A549 (cell line): Measurements from ENCODE around the gene RHOJ. TPM values are rescaled to one million over a fixed set of nuclear protein-coding genes. Genes with fewer than 3 reads are reported as not detected.

Experiments
- ATAC-seq, 2 experiments: fragments of 200-7000 bp in 1 of 2; fragments of >200 bp in 1 of 2; cut with Nextera tagmentation in 1 of 2; cut with Tn5 transposase in 1 of 2; 3 replicates each; pipeline versions ENCODE4 v1.8.0 to v1.9.1; 2018 to 2020; ENCODE audit warnings: mild to moderate bottlenecking in 1 of 2, moderate library complexity in 1 of 2
- CTCF ChIA-PET: fragments of 300-600 bp; sonication (Branson Sonifier 250); formaldehyde crosslinking; extraction: SDS; loops from one replicate; lab custom pipeline; 2021; ENCODE audit warnings: antibody characterized with exemption, inconsistent platforms; lab: Yijun Ruan, JAX
- POLR2A ChIA-PET: fragments of 350-600 bp; formaldehyde crosslinking; extraction: SDS; loops from one replicate; lab custom pipeline; 2021; ENCODE audit warnings: antibody characterized with exemption, inconsistent platforms; lab: Yijun Ruan, JAX
- DNase-seq, 2 experiments: peaks; one replicate each; pipeline versions ENCODE4 v3.0.0 to v3.0.0-alpha.2; 2011 to 2016; ENCODE audit warnings: low read depth in 1 of 2, low spot score in 1 of 2
- FAIRE-seq: peaks from 2 replicates; lab custom pipeline; 2011; peaks lifted over from hg19 to GRCh38; lab: Jason Lieb, UNC
- H3K27ac ChIP-seq, 2 experiments: fragments of >200 bp; sonication (Bioruptor Twin); formaldehyde crosslinking; 3 replicates each; pipeline ENCODE4 v1.5.1; 2016 to 2017
- H3K4me1 ChIP-seq: fragments of >200 bp; sonication (Bioruptor Twin); formaldehyde crosslinking; 3 replicates; pipeline ENCODE4 v1.6.1; 2016
- H3K4me2 ChIP-seq: fragments of >200 bp; sonication (Bioruptor Twin); formaldehyde crosslinking; 3 replicates; pipeline ENCODE4 v1.6.1; 2016
- H3K4me3 ChIP-seq: fragments of >200 bp; sonication (Bioruptor Twin); formaldehyde crosslinking; 3 replicates; pipeline ENCODE4 v1.5.1; 2016
- H3K9me3 ChIP-seq: fragments of >200 bp; sonication (Bioruptor Twin); formaldehyde crosslinking; 3 replicates; pipeline ENCODE4 v1.6.1; 2016
- ATOH8 ChIP-seq: fragments of 250-450 bp; sonication (Bioruptor Pico); IDR thresholded peaks from 2 replicates; pipeline ENCODE4 v1.5.0; 2020; ENCODE audit warnings: low read depth, mild to moderate bottlenecking, moderate library complexity
- CBX2 ChIP-seq: fragments of 200-600 bp; sonication (generic); IDR thresholded peaks from 2 replicates; pipeline ENCODE4 v1.6.1; 2016; ENCODE audit warnings: low read depth, mild to moderate bottlenecking, borderline replicate concordance
- CEBPB ChIP-seq, 2 experiments: fragments of >200 bp in 1 of 2; sonication (Bioruptor Twin) in 1 of 2; formaldehyde crosslinking in 1 of 2; IDR thresholded peaks; 2 replicates each; pipeline ENCODE4 v1.6.1; 2012 to 2016
- CTCF ChIP-seq: fragments of >200 bp; sonication (Bioruptor Twin); formaldehyde crosslinking; IDR thresholded peaks from 3 replicates; pipeline ENCODE4 v1.5.1; 2016
- EHF ChIP-seq: fragments of 250-450 bp; sonication (Bioruptor Pico); IDR thresholded peaks from 2 replicates; pipeline ENCODE4 v1.5.0; 2020; ENCODE audit warnings: mild to moderate bottlenecking
- EHMT2 ChIP-seq: fragments of 200-600 bp; sonication (generic); IDR thresholded peaks from 2 replicates; pipeline ENCODE4 v1.6.1; 2016; ENCODE audit warnings: antibody characterized with exemption, low read depth, mild to moderate bottlenecking, moderate library complexity
- FOSL2 ChIP-seq, 2 experiments: fragments of 450-650 bp in 1 of 2; fragments of >200 bp in 1 of 2; sonication (Bioruptor Twin) in 1 of 2; formaldehyde crosslinking; IDR thresholded peaks; 2 replicates each; pipeline versions ENCODE4 v1.5.0 to v1.6.1; 2016 to 2020; ENCODE audit warnings: mild to moderate bottlenecking in 1 of 2, moderate library complexity in 1 of 2
- HOXB13 ChIP-seq: fragments of 250-450 bp; sonication (Bioruptor Pico); IDR thresholded peaks from 2 replicates; pipeline ENCODE4 v1.5.0; 2020; ENCODE audit warnings: low read depth, mild to moderate bottlenecking, moderate library complexity
- JUN ChIP-seq, 2 experiments: fragments of >200 bp; sonication (Bioruptor Twin); formaldehyde crosslinking; IDR thresholded peaks; 2 replicates in 1 of 2; 3 replicates in 1 of 2; pipeline ENCODE4 v1.6.1; 2016 to 2017
- MAX ChIP-seq: IDR thresholded peaks from 2 replicates; pipeline ENCODE4 v1.6.1; 2012
- NFE2L2 ChIP-seq: fragments of 150-350 bp; conservative IDR thresholded peaks from 2 replicates; pipeline ENCODE4 v1.6.1; 2014; ENCODE audit warnings: low read length
- NPAS2 ChIP-seq: fragments of 250-450 bp; sonication (Bioruptor Pico); IDR thresholded peaks from 2 replicates; pipeline ENCODE4 v1.8.0; 2022; ENCODE audit warnings: mild to moderate bottlenecking, moderate library complexity, borderline replicate concordance
- NR3C1 ChIP-seq: fragments of >200 bp; sonication (Bioruptor Twin); formaldehyde crosslinking; IDR thresholded peaks from 3 replicates; pipeline ENCODE4 v1.6.1; 2017
- PBX3 ChIP-seq: IDR thresholded peaks from 2 replicates; pipeline ENCODE4 v1.6.1; 2012
- PHF8 ChIP-seq: fragments of 200-600 bp; sonication (generic); IDR thresholded peaks from 2 replicates; pipeline ENCODE4 v1.6.1; 2016; ENCODE audit warnings: low read depth, mild to moderate bottlenecking, antibody characterized with exemption, moderate library complexity, borderline replicate concordance
- POLR2A ChIP-seq: IDR thresholded peaks from 2 replicates; pipeline ENCODE4 v1.6.1; 2012; ENCODE audit warnings: mild to moderate bottlenecking, low read length
- RAD21 ChIP-seq, 2 experiments: fragments of >200 bp in 1 of 2; sonication (Bioruptor Twin) in 1 of 2; formaldehyde crosslinking in 1 of 2; IDR thresholded peaks in 1 of 2; conservative IDR thresholded peaks in 1 of 2; 2 replicates in 1 of 2; 3 replicates in 1 of 2; pipeline ENCODE4 v1.6.1; 2012 to 2018; ENCODE audit warnings: inconsistent platforms in 1 of 2
- RCOR1 ChIP-seq: fragments of 150-350 bp; IDR thresholded peaks from 2 replicates; pipeline ENCODE4 v1.6.1; 2014; ENCODE audit warnings: antibody characterized with exemption, low read length, low read depth
- RFX5 ChIP-seq: fragments of 450-650 bp; IDR thresholded peaks from 2 replicates; pipeline ENCODE4 v1.7.1; 2014; ENCODE audit warnings: antibody characterized with exemption, mild to moderate bottlenecking, moderate library complexity
- USF2 ChIP-seq: fragments of 450-650 bp; IDR thresholded peaks from 2 replicates; pipeline ENCODE4 v1.6.1; 2014; ENCODE audit warnings: antibody characterized with exemption
- WGBS: methylation state at CpG from one replicate; pipeline ENCODE4 v1.1.6; 2017; ENCODE audit errors: missing lambda C conversion rate; 5-methylcytosine and 5-hydroxymethylcytosine counted together
- polyA plus RNA-seq, 4 experiments: library from polyadenylated mRNA; depleted of rRNA in 3 of 4; stranded (reverse); fragments of >200 nt; fragmentation: RNase III in 1 of 4; extraction: RNeasy Plus Mini Kit Qiagen cat#74134 plus additional on column Dnase treatment in 1 of 4; gene quantifications; 2 replicates in 3 of 4; 3 replicates in 1 of 4; pipeline ENCODE4 v1.2.3, GENCODE V29; 2011 to 2017

The RHOJ gene
- polyA plus RNA-seq, 2 of the 4 experiments (the other 2 are of a cell fraction) = not detected

- TF ChIP-seq HOXB13 (CRISPR knock-in tag) = no peak
- no peak for TF ChIP-seq CEBPB (IDR thresholded peaks at IDR 0.05)
- TF ChIP-seq, all 56 proteins: peak for 0
These were observed 431 bp upstream of the RHOJ start (continued) for GRCh38 chr14:63203618-63204406.

- FAIRE-seq (no peak), DNase-seq (no peak), ATAC-seq (no peak)
- Histone ChIP-seq H3K4me1 (no peaks in the 10 kb centered on the region), H3K4me3 (no peak overlapping the region), H3K9me3 (no peaks in the 10 kb centered on the region), H3K27ac (no peak overlapping the region), H3K4me2 (no peak overlapping the region)
- POLR2A ChIA-PET = no interaction called here
- CTCF ChIA-PET = no interaction called here
- WGBS = 35% methylated on average over 10 of the region's 10 CpGs
- TF ChIP-seq POLR2A (no peak), RFX5 (no peak), RAD21 (conservative IDR thresholded peaks at IDR 0.05 in 1 of 2, IDR thresholded peaks at IDR 0.05 in 1 of 2) (no peak), MAX (no peak), FOSL2 (IDR thresholded peaks at IDR 0.05) (no peak), FOSL2 (CRISPR knock-in tag; IDR thresholded peaks at IDR 0.05) (no peak), JUN (IDR thresholded peaks at IDR 0.05) (no peak), NR3C1 (no peak), NFE2L2 (no peak), RCOR1 (no peak), EHMT2 (no peak), USF2 (no peak), CEBPB (IDR thresholded peaks at IDR 0.05) (no peak)
These were observed 867 bp downstream of the RHOJ start for GRCh38 chr14:63205044-63205575.

- no peak for DNase-seq
- H3K4me2 ChIP-seq = no peak overlapping the region
- FAIRE-seq = peak; percentile 13
- no peak overlapping the region for H3K27ac ChIP-seq
- no peak for TF ChIP-seq ATOH8 (CRISPR knock-in tag)
- TF ChIP-seq CEBPB (IDR thresholded peaks at IDR 0.05) = no peak
- no peak for TF ChIP-seq PBX3
- no peak for TF ChIP-seq CBX2
- no peak for TF ChIP-seq CTCF
- TF ChIP-seq NPAS2 (CRISPR knock-in tag) = no peak
- no peak for TF ChIP-seq PHF8
- TF ChIP-seq EHMT2 = no peak
- no peak for TF ChIP-seq EHF
- ATAC-seq = no peak
- no peaks in the 10 kb centered on the region for H3K4me1 ChIP-seq
- POLR2A ChIA-PET = no interaction called here
- CTCF ChIA-PET = no interaction called here
- no peak overlapping the region for H3K4me3 ChIP-seq
- no peaks in the 10 kb centered on the region for H3K9me3 ChIP-seq
These were observed 1.6 kb downstream of the RHOJ start for GRCh38 chr14:63205866-63206265.
